Brain microvascular endothelial cell (primary cell): ENCODE measurements around the gene MYL3.

Experiments used
- DNase-seq: peaks from one replicate; pipeline ENCODE4 v3.0.0-alpha.2; 2020
- H3K27ac ChIP-seq: fragments of 250-450 bp; sonication (Bioruptor Pico); 2 replicates; pipeline ENCODE4 v1.5.1; 2020; ENCODE audit warnings: mild to moderate bottlenecking, moderate library complexity
- H3K27me3 ChIP-seq: fragments of 250-450 bp; sonication (Bioruptor Pico); replicated peaks from 2 replicates; pipeline ENCODE4 v1.5.1; 2020; ENCODE audit warnings: mild to moderate bottlenecking
- H3K36me3 ChIP-seq: fragments of 250-450 bp; sonication (Bioruptor Pico); replicated peaks from 2 replicates; pipeline ENCODE4 v1.5.1; 2020; ENCODE audit warnings: mild to moderate bottlenecking
- H3K4me3 ChIP-seq: 2 replicates; pipeline ENCODE4 v1.5.1; 2011; ENCODE audit warnings: low read depth, mild to moderate bottlenecking, control low read depth, low read length, moderate library complexity
- in situ Hi-C: cut with HindIII; loops from 2 replicates; pipeline ENCODE4 v1.10.0; 2017; ENCODE audit warnings: low sequenced_read_pairs, low pct_ligation_motif_present
- TF ChIP-seq, protein P1 (sequence below): IDR thresholded peaks from 2 replicates; pipeline ENCODE4 v1.5.1; 2011; ENCODE audit warnings: low read depth, mild to moderate bottlenecking, moderate library complexity, low read length, control low read depth, inconsistent platforms; ENCODE audit errors: missing control alignments

Gene MYL3

DNA sequence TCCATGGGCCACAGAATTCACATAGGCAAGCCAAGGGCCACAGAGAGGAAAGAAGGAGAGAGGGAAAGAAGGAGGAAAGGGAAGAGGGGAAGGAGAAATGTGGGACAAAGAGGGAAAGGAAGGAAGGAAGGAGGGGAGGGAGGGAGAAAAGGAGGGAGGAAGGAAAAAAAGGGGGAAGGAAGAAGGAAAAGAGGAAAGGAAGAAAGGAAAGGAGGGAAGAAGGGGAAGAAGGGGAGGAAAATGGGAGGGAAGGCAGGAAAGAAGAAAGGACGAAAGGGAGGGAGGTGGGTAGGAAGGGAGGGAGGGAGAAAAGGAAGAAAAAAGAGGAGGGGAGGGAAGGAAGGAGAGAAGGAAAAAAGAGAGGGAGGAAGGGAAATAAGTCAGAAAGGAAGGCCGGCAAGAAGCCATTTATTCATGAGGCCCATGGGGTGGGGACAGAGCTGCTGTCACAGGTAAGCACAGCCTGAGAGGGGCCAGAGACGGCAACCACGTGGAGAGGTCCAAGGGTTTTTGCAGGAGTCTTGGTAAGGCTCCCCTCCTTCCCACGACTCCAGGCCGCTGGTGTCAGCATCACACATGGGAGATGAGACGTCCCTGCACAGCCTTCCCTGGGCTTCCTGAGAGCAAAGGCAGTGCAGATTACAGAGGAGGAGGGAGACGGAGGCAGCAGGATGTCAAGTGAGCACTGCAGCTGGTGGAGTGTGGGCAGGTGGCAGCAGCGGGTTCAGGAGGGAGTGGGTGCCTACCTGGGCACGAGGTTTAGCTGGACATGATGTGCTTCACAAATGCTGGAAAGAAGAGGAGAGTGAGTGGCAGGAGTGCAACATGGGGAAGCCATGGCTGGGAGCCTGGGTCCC lies 5.5 kb downstream of the MYL3 start:
- no peak overlapping the region for H3K27ac ChIP-seq
- H3K4me3 ChIP-seq = no peak overlapping the region
- peaks cover 5% of the 10 kb centered on the region for H3K27me3 ChIP-seq
- no peak for DNase-seq
- in situ Hi-C loops = no loop called here
- H3K36me3 ChIP-seq = no peaks in the 10 kb centered on the region
- TF ChIP-seq, protein P1, sequence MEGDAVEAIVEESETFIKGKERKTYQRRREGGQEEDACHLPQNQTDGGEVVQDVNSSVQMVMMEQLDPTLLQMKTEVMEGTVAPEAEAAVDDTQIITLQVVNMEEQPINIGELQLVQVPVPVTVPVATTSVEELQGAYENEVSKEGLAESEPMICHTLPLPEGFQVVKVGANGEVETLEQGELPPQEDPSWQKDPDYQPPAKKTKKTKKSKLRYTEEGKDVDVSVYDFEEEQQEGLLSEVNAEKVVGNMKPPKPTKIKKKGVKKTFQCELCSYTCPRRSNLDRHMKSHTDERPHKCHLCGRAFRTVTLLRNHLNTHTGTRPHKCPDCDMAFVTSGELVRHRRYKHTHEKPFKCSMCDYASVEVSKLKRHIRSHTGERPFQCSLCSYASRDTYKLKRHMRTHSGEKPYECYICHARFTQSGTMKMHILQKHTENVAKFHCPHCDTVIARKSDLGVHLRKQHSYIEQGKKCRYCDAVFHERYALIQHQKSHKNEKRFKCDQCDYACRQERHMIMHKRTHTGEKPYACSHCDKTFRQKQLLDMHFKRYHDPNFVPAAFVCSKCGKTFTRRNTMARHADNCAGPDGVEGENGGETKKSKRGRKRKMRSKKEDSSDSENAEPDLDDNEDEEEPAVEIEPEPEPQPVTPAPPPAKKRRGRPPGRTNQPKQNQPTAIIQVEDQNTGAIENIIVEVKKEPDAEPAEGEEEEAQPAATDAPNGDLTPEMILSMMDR = no peak

GRCh38 chr3:46856576-46857471 lies 6.4 kb downstream of the MYL3 start:
- Histone ChIP-seq H3K4me3 (no peak overlapping the region), H3K36me3 (no peaks in the 10 kb centered on the region), H3K27ac (no peak overlapping the region), H3K27me3 (peaks cover 5% of the 10 kb centered on the region)
- TF ChIP-seq, protein P1 = no peak
- no peak for DNase-seq
- in situ Hi-C loops = no loop called here

GRCh38 chr3:46854555-46854991 lies 8.7 kb downstream of the MYL3 start:
- Histone ChIP-seq H3K4me3 (no peak overlapping the region), H3K36me3 (no peaks in the 10 kb centered on the region), H3K27ac (no peak overlapping the region), H3K27me3 (peaks cover 5% of the 10 kb centered on the region)
- DNase-seq = no peak
- TF ChIP-seq, protein P1 = no peak
- in situ Hi-C loops = no loop called here

GRCh38 chr3:46853441-46854415 lies 9.5 kb downstream of the MYL3 start:
- no peak for DNase-seq
- Histone ChIP-seq H3K27me3 (peaks cover 5% of the 10 kb centered on the region), H3K36me3 (no peaks in the 10 kb centered on the region), H3K4me3 (no peak overlapping the region), H3K27ac (no peak overlapping the region)
- in situ Hi-C loops = no loop called here
- TF ChIP-seq, protein P1 = no peak

DNA sequence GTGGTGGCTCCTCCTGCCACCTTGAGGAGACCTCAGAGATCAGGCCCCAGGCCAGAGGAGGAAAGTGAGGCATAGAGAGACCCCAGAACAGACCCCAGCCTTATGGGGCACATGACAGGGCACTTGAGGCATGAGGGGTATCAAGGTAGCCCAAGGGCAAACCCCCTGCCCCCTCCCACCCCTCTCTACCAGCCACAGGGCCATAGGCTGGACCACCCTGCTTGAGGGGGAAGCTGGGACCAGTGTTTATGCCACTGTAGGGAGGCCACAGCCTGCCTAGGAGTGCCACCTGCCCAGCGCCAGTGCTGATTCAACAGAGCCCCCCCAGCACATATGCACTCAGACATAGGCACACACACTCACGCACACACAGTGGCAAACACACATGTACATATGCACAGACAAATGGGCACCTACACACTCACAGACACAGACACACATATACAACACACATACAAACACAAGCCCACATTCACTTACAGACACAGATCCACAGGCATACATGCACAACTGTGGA lies 10.3 kb downstream of the MYL3 start:
- in situ Hi-C loops = no loop called here
- H3K27ac ChIP-seq = no peak overlapping the region
- H3K36me3 ChIP-seq = no peaks in the 10 kb centered on the region
- TF ChIP-seq, protein P1 = no peak
- no peak overlapping the region for H3K4me3 ChIP-seq
- peaks cover 2% of the 10 kb centered on the region for H3K27me3 ChIP-seq
- DNase-seq = no peak
